GM12891 (cell line): ENCODE measurements around the gene FARS2.

ENCODE experiments used
- POLR2A ChIP-seq: IDR thresholded peaks from 2 replicates; pipeline ENCODE4 v1.6.1; 2011; ENCODE audit warnings: low read depth, low read length, control low read depth
- POLR2AphosphoS5 ChIP-seq: IDR thresholded peaks from 2 replicates; pipeline ENCODE4 v1.6.1; 2011; ENCODE audit warnings: low read depth, low read length, control low read depth
- SPI1 ChIP-seq: IDR thresholded peaks from 2 replicates; pipeline ENCODE4 v1.6.1; 2011; ENCODE audit warnings: low read depth, low read length, control low read depth
- TAF1 ChIP-seq: IDR thresholded peaks from 2 replicates; pipeline ENCODE4 v1.6.1; 2011; ENCODE audit warnings: low read depth, low read length, control low read depth

GRCh38 chr6:5531853-5532375 lies 270.6 kb downstream of the FARS2 start:
- TF ChIP-seq POLR2A (no peak), TAF1 (no peak), POLR2AphosphoS5 (no peak), SPI1 (no peak)
